ENCODE measurements around the gene SLC27A4.

DNA sequence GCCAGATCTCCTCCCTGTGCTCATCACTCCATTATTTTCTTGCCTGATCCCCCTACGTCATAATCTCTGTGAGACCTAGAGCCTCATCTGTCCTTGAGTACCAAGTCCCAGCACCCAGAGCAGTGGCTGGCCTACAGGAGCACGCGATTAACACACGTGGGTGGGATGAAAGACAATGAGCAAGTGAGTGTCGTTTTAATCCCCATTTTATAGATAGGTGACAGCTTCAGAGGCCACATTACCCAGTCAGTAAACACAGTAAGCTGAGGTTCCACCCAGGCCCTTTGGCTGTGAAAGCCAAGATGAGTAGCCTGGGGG lies 35.4 kb upstream of the SLC27A4 start:
- TF ChIP-seq, protein P1, sequence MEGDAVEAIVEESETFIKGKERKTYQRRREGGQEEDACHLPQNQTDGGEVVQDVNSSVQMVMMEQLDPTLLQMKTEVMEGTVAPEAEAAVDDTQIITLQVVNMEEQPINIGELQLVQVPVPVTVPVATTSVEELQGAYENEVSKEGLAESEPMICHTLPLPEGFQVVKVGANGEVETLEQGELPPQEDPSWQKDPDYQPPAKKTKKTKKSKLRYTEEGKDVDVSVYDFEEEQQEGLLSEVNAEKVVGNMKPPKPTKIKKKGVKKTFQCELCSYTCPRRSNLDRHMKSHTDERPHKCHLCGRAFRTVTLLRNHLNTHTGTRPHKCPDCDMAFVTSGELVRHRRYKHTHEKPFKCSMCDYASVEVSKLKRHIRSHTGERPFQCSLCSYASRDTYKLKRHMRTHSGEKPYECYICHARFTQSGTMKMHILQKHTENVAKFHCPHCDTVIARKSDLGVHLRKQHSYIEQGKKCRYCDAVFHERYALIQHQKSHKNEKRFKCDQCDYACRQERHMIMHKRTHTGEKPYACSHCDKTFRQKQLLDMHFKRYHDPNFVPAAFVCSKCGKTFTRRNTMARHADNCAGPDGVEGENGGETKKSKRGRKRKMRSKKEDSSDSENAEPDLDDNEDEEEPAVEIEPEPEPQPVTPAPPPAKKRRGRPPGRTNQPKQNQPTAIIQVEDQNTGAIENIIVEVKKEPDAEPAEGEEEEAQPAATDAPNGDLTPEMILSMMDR (conservative IDR thresholded peaks at IDR 0.05 in 1 of 2, IDR thresholded peaks at IDR 0.05 in 1 of 2; ENCODE audit: extremely low read depth in 1 of 2, insufficient read depth in 1 of 2, low read depth in 1 of 2, low read length in 2 of 2), result no peak
- no peak for TF ChIP-seq EZH2 (IDR thresholded peaks at IDR 0.05; ENCODE audit: borderline replicate concordance, low read length)
